Measurements from ENCODE around the gene GHR. TPM values are rescaled to one million over a fixed set of nuclear protein-coding genes. Genes with fewer than 3 reads are reported as not detected.

The GHR gene
- total and polyA plus RNA-seq, 3 donors from 2014 or later, result 3.3 to 4.7 (median 3.7) TPM

GRCh38 chr5:42491699-42492098, 68.5 kb downstream of the GHR start:
- peaks cover 8% of the 10 kb centered on the region for H3K4me1 ChIP-seq
- intact Hi-C loops (cut with DNase I; ENCODE audit: low total_unique reads), result no loop called here
- DNase-seq, result no peak

GRCh38 chr5:42492974-42493373, 69.7 kb downstream of the GHR start:
- intact Hi-C loops (cut with DNase I; ENCODE audit: low total_unique reads), result no loop called here

More at GRCh38 chr5:42491699-42492098, 68.5 kb downstream of the GHR start:
- Histone ChIP-seq H3K27me3 (no peaks in the 10 kb centered on the region), H3K4me3 (no peak overlapping the region), H3K9me3 (no peaks in the 10 kb centered on the region), H3K27ac (peak overlapping the region in 1 of 2 donors; percentile 3), H3K36me3 (ENCODE audit: low read depth, missing control alignments) (no peaks in the 10 kb centered on the region)
- WGBS, 2 donors, result 36 to 54% methylated on average over 3 of the region's 3 CpGs
- TF ChIP-seq CTCF (IDR thresholded peaks at IDR 0.05) (no peak), POLR2A (IDR thresholded peaks at IDR 0.05) (no peak)

DNA sequence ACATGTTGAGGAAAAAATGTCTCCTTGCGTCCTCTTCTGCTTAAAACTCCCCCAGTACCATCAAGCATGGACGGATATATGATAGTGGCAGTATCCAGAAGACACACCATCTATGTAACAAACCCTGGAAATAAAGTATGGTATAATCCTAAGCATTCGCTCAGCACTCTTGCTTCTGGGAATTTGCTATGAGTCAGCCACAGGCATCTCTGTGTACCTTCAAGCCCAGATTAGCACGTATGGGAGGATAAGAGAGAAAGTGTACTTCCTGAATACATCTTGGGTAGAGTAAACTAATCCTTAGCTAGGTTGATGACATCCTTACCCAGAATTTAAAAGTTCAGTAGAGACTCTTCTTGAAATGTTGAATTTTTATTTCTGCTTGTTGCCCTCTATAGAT, 71.2 kb downstream of the GHR start:
- 85 to 89% methylated on average over 4 of the region's 4 CpGs for WGBS, 2 donors
- intact Hi-C loops (cut with DNase I; ENCODE audit: low total_unique reads), result no loop called here

More at GRCh38 chr5:42492974-42493373, 69.7 kb downstream of the GHR start:
- peaks cover 8% of the 10 kb centered on the region for H3K4me1 ChIP-seq
- no peak overlapping the region for H3K4me3 ChIP-seq
- H3K36me3 ChIP-seq (ENCODE audit: low read depth, missing control alignments), result no peaks in the 10 kb centered on the region
- H3K27me3 ChIP-seq, result no peaks in the 10 kb centered on the region
- no peak for TF ChIP-seq CTCF (IDR thresholded peaks at IDR 0.05)
- no peak for TF ChIP-seq POLR2A (IDR thresholded peaks at IDR 0.05)
- no peak for DNase-seq
- 78% methylated on average over 3 of the region's 3 CpGs for WGBS, 2 donors
- H3K27ac ChIP-seq, result no peak overlapping the region
- no peaks in the 10 kb centered on the region for H3K9me3 ChIP-seq

DNA sequence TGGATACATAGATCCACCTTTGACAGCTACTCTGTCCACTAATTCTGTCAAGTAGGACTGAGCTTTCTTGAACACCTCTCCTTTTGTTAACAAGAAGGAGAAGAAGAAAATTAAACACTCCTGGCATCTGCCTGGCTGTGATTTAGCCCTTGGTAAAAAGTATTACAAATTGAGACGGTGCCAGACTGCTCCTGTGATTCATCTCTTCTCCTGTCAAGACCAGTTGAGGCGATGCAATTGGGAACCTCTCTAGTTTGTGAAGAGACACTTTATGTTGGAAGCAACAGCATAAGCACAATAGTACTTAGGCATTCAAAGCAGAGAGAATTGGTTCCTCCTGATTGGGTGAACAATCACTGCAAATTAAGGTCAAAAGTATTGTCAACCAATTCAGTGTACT, 72.7 kb downstream of the GHR start:
- Histone ChIP-seq H3K4me3 (no peak overlapping the region), H3K9me3 (no peaks in the 10 kb centered on the region), H3K27me3 (no peaks in the 10 kb centered on the region), H3K27ac (no peak overlapping the region), H3K4me1 (peaks cover 13% of the 10 kb centered on the region), H3K36me3 (ENCODE audit: low read depth, missing control alignments) (no peaks in the 10 kb centered on the region)
- no peak for DNase-seq
- TF ChIP-seq POLR2A (IDR thresholded peaks at IDR 0.05), result no peak
- no peak for TF ChIP-seq CTCF (IDR thresholded peaks at IDR 0.05)
- intact Hi-C loops (cut with DNase I; ENCODE audit: low total_unique reads), result no loop called here
- WGBS, 2 donors, result 89 to 95% methylated on average over 2 of the region's 2 CpGs

More for the DNA sequence above, 71.2 kb downstream of the GHR start:
- Histone ChIP-seq H3K27me3 (no peaks in the 10 kb centered on the region), H3K27ac (no peak overlapping the region), H3K4me1 (peaks cover 8% of the 10 kb centered on the region), H3K4me3 (no peak overlapping the region), H3K36me3 (ENCODE audit: low read depth, missing control alignments) (no peaks in the 10 kb centered on the region), H3K9me3 (no peaks in the 10 kb centered on the region)
- DNase-seq, result no peak
- TF ChIP-seq CTCF (IDR thresholded peaks at IDR 0.05) (no peak), POLR2A (IDR thresholded peaks at IDR 0.05) (no peak)

- 87 to 90% methylated on average over 4 of the region's 4 CpGs for WGBS, 2 donors
- no peak for TF ChIP-seq CTCF (IDR thresholded peaks at IDR 0.05)
- TF ChIP-seq POLR2A (IDR thresholded peaks at IDR 0.05), result no peak
- no peaks in the 10 kb centered on the region for H3K9me3 ChIP-seq
- no peak overlapping the region for H3K4me3 ChIP-seq
- H3K4me1 ChIP-seq, result peaks cover 12% of the 10 kb centered on the region
- H3K27me3 ChIP-seq, result no peaks in the 10 kb centered on the region
- DNase-seq, result no peak
- H3K36me3 ChIP-seq (ENCODE audit: low read depth, missing control alignments), result no peaks in the 10 kb centered on the region
- H3K27ac ChIP-seq, result no peak overlapping the region
- intact Hi-C loops (cut with DNase I; ENCODE audit: low total_unique reads), result no loop called here
Measured at GRCh38 chr5:42496397-42497156, 73.3 kb downstream of the GHR start.
